H9 (cell line): ENCODE results near the gene COL23A1. TPM values are rescaled to one million over a fixed set of nuclear protein-coding genes. Genes with fewer than 3 reads are reported as not detected.

Experiments
- DNase-seq: peaks from one replicate; pipeline ENCODE4 v3.0.0-alpha.2; 2017
- H2AFZ ChIP-seq: one replicate; pipeline ENCODE4 v1.6.1; 2013; ENCODE audit warnings: mild to moderate bottlenecking, low read length, control low read depth, moderate library complexity
- H2AK5ac ChIP-seq: 2 replicates; pipeline ENCODE4 v1.6.1; 2013; ENCODE audit warnings: low read length, control low read depth, mixed read lengths; ENCODE audit not compliant: insufficient read length
- H2BK120ac ChIP-seq: one replicate; pipeline ENCODE4 v1.6.1; 2013; ENCODE audit warnings: low read depth, mild to moderate bottlenecking, low read length, control low read depth, inconsistent platforms; ENCODE audit not compliant: poor library complexity, severe bottlenecking
- H2BK12ac ChIP-seq: 2 replicates; pipeline ENCODE4 v1.6.1; 2013; ENCODE audit warnings: low read length, control low read depth, mixed read lengths, low read depth; ENCODE audit not compliant: insufficient read length
- H2BK15ac ChIP-seq: 2 replicates; pipeline ENCODE4 v1.6.1; 2013; ENCODE audit warnings: low read depth, low read length, control low read depth
- H2BK20ac ChIP-seq: one replicate; pipeline ENCODE4 v1.6.1; 2013; ENCODE audit warnings: low read depth, mild to moderate bottlenecking, low read length, control low read depth, inconsistent platforms; ENCODE audit not compliant: poor library complexity, severe bottlenecking
- H2BK5ac ChIP-seq: 2 replicates; pipeline ENCODE4 v1.6.1; 2013; ENCODE audit warnings: low read length, control low read depth, mixed read lengths; ENCODE audit not compliant: insufficient read length
- H3K14ac ChIP-seq: 2 replicates; pipeline ENCODE4 v1.6.1; 2013; ENCODE audit warnings: low read length, control low read depth; ENCODE audit not compliant: insufficient read depth
- H3K18ac ChIP-seq: 2 replicates; pipeline ENCODE4 v1.6.1; 2013; ENCODE audit warnings: low read depth, mild to moderate bottlenecking, mixed read lengths, low read length, control low read depth; ENCODE audit not compliant: insufficient read length
- H3K23ac ChIP-seq: 2 replicates; pipeline ENCODE4 v1.6.1; 2013; ENCODE audit warnings: low read length, control low read depth, mixed read lengths, low read depth; ENCODE audit not compliant: insufficient read length
- H3K23me2 ChIP-seq: 2 replicates; pipeline ENCODE4 v1.6.1; 2013; ENCODE audit warnings: low read depth, mild to moderate bottlenecking, mixed read lengths, low read length, control low read depth; ENCODE audit not compliant: insufficient read length, poor library complexity, severe bottlenecking
- H3K27ac ChIP-seq: 2 replicates; pipeline ENCODE4 v1.5.1; 2013; ENCODE audit warnings: low read length, control low read depth, mixed read lengths, low read depth; ENCODE audit not compliant: insufficient read length
- H3K27me3 ChIP-seq: 2 replicates; pipeline ENCODE4 v1.6.1; 2013; ENCODE audit warnings: low read length, control low read depth, inconsistent platforms; ENCODE audit not compliant: insufficient read depth
- H3K4ac ChIP-seq: 2 replicates; pipeline ENCODE4 v1.6.1; 2013; ENCODE audit warnings: low read depth, mild to moderate bottlenecking, control low read depth, inconsistent platforms, low read length, moderate library complexity
- H3K4me1 ChIP-seq: 2 replicates; pipeline ENCODE4 v1.6.1; 2013; ENCODE audit warnings: low read length, control low read depth, inconsistent platforms; ENCODE audit not compliant: insufficient read depth
- H3K4me2 ChIP-seq: 2 replicates; pipeline ENCODE4 v1.6.1; 2013; ENCODE audit warnings: low read length, control low read depth, mixed read lengths; ENCODE audit not compliant: insufficient read length, insufficient read depth
- H3K56ac ChIP-seq: 2 replicates; pipeline ENCODE4 v1.6.1; 2013; ENCODE audit warnings: low read depth, mild to moderate bottlenecking, mixed read lengths, low read length, control low read depth; ENCODE audit not compliant: insufficient read length
- H3K79me1 ChIP-seq: 2 replicates; pipeline ENCODE4 v1.6.1; 2013; ENCODE audit warnings: low read depth, mild to moderate bottlenecking, moderate library complexity, low read length, control low read depth, inconsistent platforms; ENCODE audit not compliant: insufficient read depth, poor library complexity, severe bottlenecking
- H3K79me2 ChIP-seq: 2 replicates; pipeline ENCODE4 v1.6.1; 2013; ENCODE audit warnings: low read length, control low read depth, inconsistent platforms; ENCODE audit not compliant: insufficient read depth
- H3K9ac ChIP-seq: 2 replicates; pipeline ENCODE4 v1.6.1; 2013; ENCODE audit warnings: low read length, control low read depth, mixed read lengths; ENCODE audit not compliant: insufficient read length; ENCODE audit errors: extremely low read depth
- H3K9me3 ChIP-seq: one replicate; pipeline ENCODE4 v1.6.1; 2013; ENCODE audit warnings: low read depth, low read length, inconsistent platforms; ENCODE audit not compliant: control insufficient read depth
- H3T11ph ChIP-seq: one replicate; pipeline ENCODE4 v1.6.1; 2013; ENCODE audit warnings: mild to moderate bottlenecking, low read length, control low read depth, inconsistent platforms
- H4K20me1 ChIP-seq: one replicate; pipeline ENCODE4 v1.6.1; 2013; ENCODE audit not compliant: control insufficient read depth, insufficient read length, insufficient read depth
- H4K5ac ChIP-seq: 2 replicates; pipeline ENCODE4 v1.6.1; 2013; ENCODE audit warnings: low read depth, mild to moderate bottlenecking, mixed read lengths, low read length, control low read depth; ENCODE audit not compliant: insufficient read length
- H4K8ac ChIP-seq: replicated peaks from 2 replicates; pipeline ENCODE4 v1.6.1; 2013; ENCODE audit warnings: low read length, control low read depth, mixed read lengths, low read depth; ENCODE audit not compliant: insufficient read length
- H4K91ac ChIP-seq: 2 replicates; pipeline ENCODE4 v1.6.1; 2013; ENCODE audit warnings: low read depth, mild to moderate bottlenecking, moderate library complexity, mixed read lengths, low read length, control low read depth; ENCODE audit not compliant: insufficient read length
- H3K27ac Mint-ChIP-seq, 3 experiments: 2 replicates in 2 of 3; 3 replicates in 1 of 3; pipeline ENCODE4 v1.8.0; 2020 to 2021; ENCODE audit warnings: mixed read lengths in 3 of 3, mild to moderate bottlenecking in 1 of 3, moderate library complexity in 1 of 3
- H3K27me3 Mint-ChIP-seq: 2 replicates; pipeline ENCODE4 v1.8.0; 2021; ENCODE audit warnings: low read depth, mild to moderate bottlenecking, moderate library complexity, mixed read lengths
- H3K36me3 Mint-ChIP-seq, 3 experiments: 2 replicates in 2 of 3; 3 replicates in 1 of 3; pipeline ENCODE4 v1.8.0; 2020 to 2021; ENCODE audit warnings: low read depth in 3 of 3, mixed read lengths in 3 of 3; ENCODE audit not compliant: insufficient read depth in 1 of 3
- H3K4me1 Mint-ChIP-seq, 2 experiments: 2 replicates each; pipeline ENCODE4 v1.8.0; 2020; ENCODE audit warnings: mixed read lengths in 2 of 2
- H3K4me3 Mint-ChIP-seq, 2 experiments: 2 replicates in 1 of 2; 3 replicates in 1 of 2; pipeline ENCODE4 v1.8.0; 2020 to 2021; ENCODE audit warnings: mild to moderate bottlenecking in 2 of 2, mixed read lengths in 2 of 2, moderate library complexity in 1 of 2
- H3K9me3 Mint-ChIP-seq, 2 experiments: 2 replicates in 1 of 2; 3 replicates in 1 of 2; pipeline ENCODE4 v1.8.0; 2020; ENCODE audit warnings: mild to moderate bottlenecking in 2 of 2, mixed read lengths in 2 of 2, moderate library complexity in 1 of 2
- CTCF ChIP-seq: fragments of 200-600 bp; sonication (generic); conservative IDR thresholded peaks from 3 replicates; pipeline ENCODE4 v1.8.0; 2021; ENCODE audit warnings: antibody characterized with exemption, mild to moderate bottlenecking
- WGBS: extraction: QIAGEN DNeasy Blood & Tissue Kit; methylation state at CpG from one replicate; pipeline ENCODE4 v1.1.7; 2013; ENCODE audit warnings: missing lambda C conversion rate, low lambda C conversion rate, mixed read lengths; ENCODE audit not compliant: insufficient read length; ENCODE audit errors: extremely low coverage; 5-methylcytosine and 5-hydroxymethylcytosine counted together
- total RNA-seq: library from RNA; stranded (reverse); gene quantifications from 2 replicates; pipeline ENCODE4 v1.2.1, GENCODE V29; 2021

Gene COL23A1
- total RNA-seq, 1 experiment from 2014 or later, result 2.6 TPM

- Mint-ChIP-seq H3K27ac (no peak overlapping the region), H3K36me3 (no peaks in the 10 kb centered on the region), H3K4me3 (no peak overlapping the region), H3K4me1 (peaks cover 28 to 34% of the 10 kb centered on the region in 2 experiments), H3K9me3 (no peaks in the 10 kb centered on the region), H3K27me3 (peaks cover 3% of the 10 kb centered on the region; the same call in 1 of the 2 replicates)
- Histone ChIP-seq H3K4me2 (no peak overlapping the region), H3K56ac (no peak overlapping the region), H3K4me1 (peaks cover 5% of the 10 kb centered on the region; the same call in 1 of the 2 replicates), H3K79me2 (0 out of 2 replicates have a peak, but pooled peaks cover 1% of the 10 kb centered on the region), H3T11ph (no peak overlapping the region), H3K23ac (no peak overlapping the region), H3K23me2 (no peaks in the 10 kb centered on the region), H2BK120ac (no peak overlapping the region), H4K8ac (no peak overlapping the region), H3K9me3 (no peaks in the 10 kb centered on the region), H4K20me1 (no peaks in the 10 kb centered on the region), H4K5ac (no peak overlapping the region), H3K4ac (no peak overlapping the region), H4K91ac (no peak overlapping the region), H2BK12ac (no peak overlapping the region), H2BK5ac (no peak overlapping the region), H2AFZ (no peak overlapping the region), H2BK15ac (no peak overlapping the region), H3K14ac (no peak overlapping the region), H3K27ac (no peak overlapping the region), H3K27me3 (no peaks in the 10 kb centered on the region), H2BK20ac (no peak overlapping the region), H2AK5ac (no peak overlapping the region), H3K79me1 (no peaks in the 10 kb centered on the region), H3K18ac (no peak overlapping the region), H3K9ac (no peak overlapping the region)
- DNase-seq, result no peak
- WGBS, result no CpG with 5 or more reads among the region's 3 CpGs
- TF ChIP-seq CTCF, result no peak
Observed at GRCh38 chr5:178460174-178460573, 130.0 kb downstream of the COL23A1 start.
